Stimulated activated CD4-positive, alpha-beta T cell treated with anti-CD3 and anti-CD28 coated beads, TNF-alpha, amount 100 ng/mL, for 48 hours (primary cell): ENCODE measurements around the gene RPL27.
A peak's percentile ranks its signal among the peaks of the same experiment; 100 is the strongest.

Source experiments
- DNase-seq, 3 donors: peaks; one replicate each; pipeline ENCODE4 v3.0.0-alpha.2; 2020; ENCODE audit warnings: low read depth in 3 of 3

The RPL27 gene

GRCh38 chr17:43020789-43021740 is 22.8 kb downstream of the RPL27 start:
- DNase-seq, result no peak

GRCh38 chr17:43021741-43022512 is 23.7 kb downstream of the RPL27 start, which contains the start of gene VAT1:
Gene VAT1 (minus strand): TSS chr17:43022385. CDS start chr17:43022322, 63 bp downstream.
- peak in 1 of 3 donors; percentile 70 for DNase-seq

DNA sequence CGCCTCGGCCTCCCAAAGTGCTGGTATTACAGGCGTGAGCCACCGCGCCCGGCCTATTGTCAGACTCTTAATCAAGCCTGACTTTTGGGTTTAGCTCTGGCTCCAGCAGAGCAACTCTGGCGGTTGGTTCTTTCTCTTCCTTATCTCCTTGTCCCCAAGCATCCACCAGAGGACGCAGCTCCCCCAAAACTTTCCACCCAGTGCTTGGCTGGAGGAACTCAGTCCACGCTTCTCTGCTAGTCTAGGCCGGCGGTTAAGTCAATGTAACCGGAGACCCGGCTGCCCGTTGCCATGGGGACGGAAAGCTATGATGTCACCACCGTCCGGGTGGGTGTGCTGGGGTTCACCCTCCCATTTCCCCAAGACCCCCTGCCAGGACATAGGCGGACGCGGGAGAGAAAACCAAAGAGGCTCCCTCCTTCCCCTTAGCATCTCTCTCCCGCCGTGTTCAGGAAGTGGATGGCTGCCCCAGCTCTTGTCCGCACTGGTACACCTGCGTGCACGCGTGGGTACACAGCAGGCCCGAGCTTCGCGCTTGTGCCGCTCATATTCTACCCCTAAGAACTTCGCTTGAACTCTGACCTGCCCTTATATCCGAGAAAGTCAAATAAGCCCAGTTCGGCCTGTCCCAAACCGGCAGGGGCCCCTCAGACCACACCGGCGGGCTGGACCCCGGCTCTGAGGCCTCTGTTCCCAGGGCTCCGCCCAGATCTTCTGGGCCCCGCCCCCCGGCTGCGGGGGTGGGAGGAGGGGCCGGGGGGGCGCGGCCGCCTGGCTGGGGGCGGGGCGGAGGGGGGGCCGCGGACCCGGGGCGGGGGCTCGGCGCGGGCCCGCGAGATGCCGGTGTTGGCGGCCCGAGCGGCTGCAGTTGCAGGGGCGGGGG is 26.4 kb downstream of the RPL27 start, which contains the start of gene RND2:
TSS of gene RND2 (plus strand) at position 825 of the 883 bp plus-strand sequence. CDS start 117 bp downstream, outside the sequence.
- DNase-seq, result peak; percentile 47 to 74 (median 66)

DNA sequence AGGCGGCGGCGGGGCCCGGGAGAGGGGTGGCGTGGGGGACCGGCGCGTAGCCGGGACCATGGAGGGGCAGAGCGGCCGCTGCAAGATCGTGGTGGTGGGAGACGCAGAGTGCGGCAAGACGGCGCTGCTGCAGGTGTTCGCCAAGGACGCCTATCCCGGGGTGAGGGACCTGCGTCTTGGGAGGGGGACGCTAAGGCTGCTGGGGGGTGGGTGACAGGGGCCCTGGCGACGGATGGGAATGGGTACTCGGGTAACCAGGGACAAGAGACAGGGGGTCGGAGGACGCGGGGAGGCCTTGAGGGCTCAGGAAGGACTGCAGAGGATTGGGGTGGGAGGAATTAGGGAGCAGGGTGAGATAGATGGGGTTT is 27.1 kb downstream of the RPL27 start:
- DNase-seq, result no peak

- DNase-seq, result no peak
These were observed 27.7 kb downstream of the RPL27 start for GRCh38 chr17:43025766-43026537.

- DNase-seq, result no peak
These were observed 28.4 kb downstream of the RPL27 start for GRCh38 chr17:43026595-43026994.

DNA sequence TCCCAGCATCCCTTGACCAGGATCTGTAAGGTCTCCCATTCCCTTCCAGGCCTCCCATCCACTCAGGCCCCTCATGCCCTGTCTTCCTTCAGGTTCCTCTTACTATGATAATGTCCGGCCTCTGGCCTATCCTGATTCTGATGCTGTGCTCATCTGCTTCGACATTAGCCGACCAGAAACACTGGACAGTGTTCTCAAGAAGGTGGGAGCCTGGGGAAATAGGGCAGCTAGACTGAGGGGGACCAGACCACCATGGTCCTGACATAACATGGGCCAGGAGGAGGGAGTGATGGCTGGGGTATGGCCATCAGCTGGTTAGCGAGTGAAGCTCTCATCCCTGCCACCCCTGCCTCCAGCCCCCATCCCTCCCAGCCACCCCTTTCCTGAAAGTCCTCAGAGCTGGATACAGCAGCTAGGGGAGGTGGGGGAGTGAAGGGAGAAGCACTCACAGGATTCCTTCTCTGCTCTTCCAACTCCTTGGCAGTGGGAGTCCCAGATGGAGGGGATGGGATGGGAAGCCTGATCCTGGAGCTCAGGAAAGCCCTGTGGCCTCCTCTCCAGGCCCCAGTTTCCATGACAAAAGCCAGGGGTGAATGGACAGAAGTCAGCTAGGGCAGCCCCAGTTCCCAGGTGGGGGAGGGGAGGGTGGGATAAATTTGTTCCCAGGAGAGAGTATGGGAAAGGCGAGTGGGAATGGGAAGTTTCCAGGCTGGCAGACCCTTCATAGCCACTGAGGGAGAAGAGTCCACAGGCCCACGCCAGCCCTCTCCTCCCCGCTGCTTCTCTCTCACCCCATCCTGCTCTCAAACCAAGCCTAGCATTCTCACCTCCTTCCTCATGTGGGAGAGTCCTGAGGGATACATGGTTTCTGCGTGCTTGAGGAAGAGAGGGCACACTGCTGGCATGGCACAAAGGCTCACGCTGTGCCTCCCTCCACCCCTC is 29.1 kb downstream of the RPL27 start:
- no peak for DNase-seq

- DNase-seq, result no peak
These were observed 30.1 kb downstream of the RPL27 start for GRCh38 chr17:43028221-43028861.

- DNase-seq, result no peak
These were observed 32.0 kb downstream of the RPL27 start for GRCh38 chr17:43030137-43030767.

GRCh38 chr17:43031666-43032065 is 33.4 kb downstream of the RPL27 start:
- DNase-seq, result no peak

GRCh38 chr17:43033948-43034881 is 36.0 kb downstream of the RPL27 start:
- no peak for DNase-seq

GRCh38 chr17:43034894-43035293 is 36.7 kb downstream of the RPL27 start:
- DNase-seq, result no peak

GRCh38 chr17:43039646-43040045 is 41.4 kb downstream of the RPL27 start:
- no peak for DNase-seq

GRCh38 chr17:43040655-43041054 is 42.4 kb downstream of the RPL27 start:
- no peak for DNase-seq

- no peak for DNase-seq
These were observed 43.9 kb downstream of the RPL27 start for GRCh38 chr17:43042025-43042628.

DNA sequence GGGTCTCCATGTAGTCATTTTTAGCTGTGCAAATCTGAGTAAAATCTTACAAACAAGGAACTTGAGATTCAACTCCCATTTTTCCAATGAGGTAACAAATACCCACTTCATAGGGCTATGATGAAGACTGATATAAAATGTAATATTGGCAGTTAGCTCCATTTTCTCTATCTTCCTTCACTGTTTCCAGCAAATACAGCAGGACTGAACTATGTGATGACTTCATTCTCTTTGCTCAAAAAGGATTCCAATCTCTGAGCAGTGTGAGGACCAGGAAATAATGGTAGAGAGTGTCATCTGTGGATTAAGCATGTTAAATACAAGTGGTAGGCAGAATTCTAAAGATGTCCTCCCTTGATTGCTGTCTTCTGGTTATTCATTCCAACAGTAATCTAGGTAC is 45.1 kb downstream of the RPL27 start:
- DNase-seq, result no peak

GRCh38 chr17:43044024-43044423 is 45.8 kb downstream of the RPL27 start:
- DNase-seq, result no peak
